ENCODE results near the gene RLN3. TPM values are rescaled to one million over a fixed set of nuclear protein-coding genes. Genes with fewer than 3 reads are reported as not detected.
A peak's percentile ranks its signal among the peaks of the same experiment; 100 is the strongest.

Gene RLN3
- total and polyA plus RNA-seq, 4 experiments from 2014 or later = 0.41 TPM; not detected in 3

DNA sequence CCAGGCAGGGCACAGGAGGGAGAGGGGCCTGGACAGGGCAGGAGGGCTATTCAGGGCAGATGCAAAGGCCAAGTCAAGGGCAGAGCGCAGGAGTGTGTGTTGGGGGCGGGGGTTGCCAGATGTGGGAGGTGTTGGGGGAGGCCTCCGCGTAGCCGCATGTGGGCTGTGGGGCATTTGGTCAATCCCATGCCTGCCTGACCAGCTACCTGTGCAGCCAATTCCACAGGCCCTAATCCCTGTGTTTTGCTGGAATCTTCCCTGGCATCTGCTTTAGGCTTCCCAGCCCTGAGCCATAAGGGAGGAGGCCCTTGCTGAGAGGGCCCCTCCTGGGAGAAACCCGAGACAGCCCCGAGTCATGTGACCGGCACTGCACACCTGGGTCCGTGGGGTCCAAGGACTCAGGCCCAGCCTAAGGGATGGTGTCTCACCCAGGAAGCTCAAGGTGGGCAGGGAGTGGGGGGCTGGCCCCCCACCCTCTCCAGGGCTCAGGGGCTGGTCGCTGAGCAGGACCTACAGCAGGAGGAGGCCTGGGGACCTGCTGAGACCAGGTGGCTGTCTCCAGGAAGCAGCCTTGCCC lies 42.1 kb upstream of the RLN3 start:
- peaks cover 17 to 19% of the 10 kb centered on the region in 2 donors for H3K36me3 Mint-ChIP-seq
- H3K36me3 ChIP-seq (ENCODE audit: insufficient read depth, low read length) = no peaks in the 10 kb centered on the region
- H3K27me3 Mint-ChIP-seq = no peaks in the 10 kb centered on the region
- no peaks in the 10 kb centered on the region for H3K9me3 Mint-ChIP-seq
- no peak for DNase-seq
- H3K4me1 ChIP-seq (ENCODE audit: insufficient read depth, low read length) = peaks cover 84% of the 10 kb centered on the region
- no peaks in the 10 kb centered on the region for H3K9me3 ChIP-seq (ENCODE audit: control insufficient read depth in 1 of 2, low read length in 2 of 2)
- POLR2A ChIA-PET (ENCODE audit: partially characterized antibody) = interaction anchor here (0.6 to 10.0 kb wide), 16 partner anchors 9 to 238 kb away, joined by 3 to 200 read pairs (median 6); partner anchors contain the start of genes DCAF15, IL27RA and RFX1
- CTCF ChIA-PET (ENCODE audit: partially characterized antibody) = interaction anchor here (0.8 to 6.7 kb wide), 7 partner anchors 16 to 73 kb away, joined by 3 to 43 read pairs (median 5); partner anchors contain the start of gene IL27RA
- H3K27me3 ChIP-seq (ENCODE audit: insufficient read depth, low read length) = no peaks in the 10 kb centered on the region
- peak overlapping the region; percentile 34 to 93 (median 80) for H3K4me3 Mint-ChIP-seq
- H3K4me3 ChIP-seq (ENCODE audit: low read length in 2 of 2) = peak overlapping the region; percentile 40 to 49
- peak overlapping the region; percentile 95 to 100 (median 98) for H3K27ac Mint-ChIP-seq
- H3K4me1 Mint-ChIP-seq = peaks cover 33 to 91% (median 63%) of the 10 kb centered on the region in 4 donors
- peak overlapping the region; percentile 95 for H3K27ac ChIP-seq (ENCODE audit: low read depth, low read length)
- intact Hi-C loops (cut with micrococcal nuclease) = loop anchor here (1.0 kb wide), 6 partner anchors 12 to 106 kb away; partner anchors contain the start of genes BRME1, CC2D1A, DCAF15 and RFX1

DNA sequence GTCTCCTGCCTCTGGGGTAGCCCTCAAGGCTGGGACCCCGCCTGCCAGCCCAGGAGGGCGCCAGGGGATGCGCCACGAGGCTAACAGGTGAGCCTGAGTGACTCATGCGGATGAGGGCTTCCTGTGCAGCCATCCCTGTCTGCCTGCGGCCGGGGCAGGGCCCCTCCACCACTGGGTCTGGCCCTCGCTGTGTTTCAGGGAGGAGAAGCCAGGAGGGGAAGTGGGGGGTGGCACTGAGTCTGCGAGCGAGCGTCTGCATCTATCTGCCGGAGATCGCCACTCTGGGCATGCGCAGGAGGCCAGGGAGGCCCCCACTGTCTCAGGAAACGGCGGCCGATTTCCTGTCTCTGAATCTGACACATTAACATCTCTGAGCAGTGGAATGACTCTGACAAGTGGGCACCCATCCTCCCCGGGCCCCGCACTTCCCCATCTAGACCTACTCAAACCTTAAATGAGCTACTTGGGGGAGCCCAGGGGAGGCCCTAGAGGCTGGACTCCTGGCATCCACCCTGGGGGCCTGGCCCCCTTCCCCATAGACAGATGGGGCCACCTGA lies 41.5 kb upstream of the RLN3 start:
- ChIA-PET CTCF (ENCODE audit: partially characterized antibody) (interaction anchor here (0.7 to 6.7 kb wide), 7 partner anchors 12 to 61 kb away, joined by 3 to 43 read pairs (median 5); partner anchors contain the start of genes IL27RA and RFX1), POLR2A (ENCODE audit: partially characterized antibody) (interaction anchor here (1.1 to 10.0 kb wide), 10 partner anchors 9 to 238 kb away, joined by 3 to 200 read pairs (median 12); partner anchors contain the start of genes DCAF15, IL27RA and RFX1)
- intact Hi-C loops (cut with micrococcal nuclease) = loop anchor here (1.0 kb wide), 6 partner anchors 12 to 106 kb away; partner anchors contain the start of genes BRME1, CC2D1A, DCAF15 and RFX1
- no peaks in the 10 kb centered on the region for H3K9me3 ChIP-seq (ENCODE audit: control insufficient read depth in 1 of 2, low read length in 2 of 2)
- Mint-ChIP-seq H3K36me3 (peaks cover 21 to 24% of the 10 kb centered on the region in 2 donors), H3K27me3 (no peaks in the 10 kb centered on the region), H3K27ac (peak overlapping the region; percentile 95 to 100 (median 98)), H3K4me3 (peak overlapping the region; percentile 69 to 93 (median 74)), H3K4me1 (peaks cover 35 to 93% (median 65%) of the 10 kb centered on the region in 4 donors), H3K9me3 (no peaks in the 10 kb centered on the region)
- H3K27me3 ChIP-seq (ENCODE audit: insufficient read depth, low read length) = no peaks in the 10 kb centered on the region
- H3K27ac ChIP-seq (ENCODE audit: low read depth, low read length) = peak overlapping the region; percentile 95
- peaks cover 84% of the 10 kb centered on the region for H3K4me1 ChIP-seq (ENCODE audit: insufficient read depth, low read length)
- H3K36me3 ChIP-seq (ENCODE audit: insufficient read depth, low read length) = no peaks in the 10 kb centered on the region
- DNase-seq = peak; percentile 96 to 100 (median 98)
- peak overlapping the region; percentile 43 to 49 for H3K4me3 ChIP-seq (ENCODE audit: low read length in 2 of 2)

DNA sequence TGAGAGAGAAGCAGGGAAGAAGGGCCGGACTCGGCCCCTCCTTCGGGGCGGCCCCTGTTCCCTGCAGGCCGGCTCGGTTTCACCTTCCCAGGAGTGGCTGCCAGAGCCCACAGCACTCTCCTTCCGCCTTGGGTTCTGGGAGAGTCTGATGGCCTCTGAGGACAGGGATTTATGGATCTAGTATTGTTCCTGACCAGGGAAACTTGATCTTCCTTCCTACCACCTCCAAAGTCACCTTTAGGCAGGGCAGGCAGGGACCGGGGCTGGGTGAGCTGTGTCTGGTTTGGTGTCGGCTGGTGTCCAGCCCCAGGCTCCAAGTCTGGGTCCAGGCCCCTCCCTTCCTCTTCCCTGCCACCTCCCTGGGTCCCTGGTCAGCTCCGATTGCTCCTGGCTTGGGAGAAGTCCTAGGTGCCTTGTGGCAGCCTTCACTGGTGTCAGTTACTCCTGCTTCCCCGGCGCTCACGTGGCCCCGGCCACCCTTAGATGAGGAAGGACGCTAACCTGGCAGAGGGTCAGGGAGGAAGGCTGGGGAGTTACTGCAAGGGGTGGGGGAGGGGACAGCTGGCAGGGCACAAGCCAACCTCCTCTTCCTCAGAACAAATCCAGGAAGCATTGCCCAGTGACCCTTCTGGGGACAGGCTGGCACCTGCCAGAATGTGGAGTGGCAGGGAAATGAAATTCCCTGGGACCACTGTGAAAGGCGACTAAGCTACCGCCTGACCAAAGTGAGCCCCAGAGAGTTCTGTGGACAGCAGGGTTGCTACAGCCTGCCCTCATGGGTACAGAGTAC lies 40.7 kb upstream of the RLN3 start:
- H3K27ac ChIP-seq (ENCODE audit: low read depth, low read length) = peak overlapping the region; percentile 95
- peaks cover 75% of the 10 kb centered on the region for H3K4me1 ChIP-seq (ENCODE audit: insufficient read depth, low read length)
- no peaks in the 10 kb centered on the region for H3K27me3 ChIP-seq (ENCODE audit: insufficient read depth, low read length)
- H3K9me3 Mint-ChIP-seq = no peaks in the 10 kb centered on the region
- no peak for DNase-seq
- H3K4me3 ChIP-seq (ENCODE audit: low read length in 2 of 2) = peak overlapping the region; percentile 43 to 49
- H3K36me3 Mint-ChIP-seq = peaks cover 24 to 26% of the 10 kb centered on the region in 2 donors
- peaks cover 37 to 90% (median 66%) of the 10 kb centered on the region in 4 donors for H3K4me1 Mint-ChIP-seq
- H3K4me3 Mint-ChIP-seq = peak overlapping the region; percentile 69 to 93 (median 74)
- ChIA-PET CTCF (ENCODE audit: partially characterized antibody) (interaction anchor here (0.7 to 6.7 kb wide), 6 partner anchors 11 to 361 kb away, joined by 3 to 43 read pairs (median 4); partner anchors contain the start of genes IL27RA and RFX1), POLR2A (ENCODE audit: partially characterized antibody) (interaction anchor here (1.2 to 10.0 kb wide), 8 partner anchors 9 to 70 kb away, joined by 3 to 200 read pairs (median 18); partner anchors contain the start of genes DCAF15, IL27RA and RFX1)
- intact Hi-C loops (cut with micrococcal nuclease) = no loop called here
- peaks cover 6% of the 10 kb centered on the region for H3K36me3 ChIP-seq (ENCODE audit: insufficient read depth, low read length)
- no peaks in the 10 kb centered on the region for H3K27me3 Mint-ChIP-seq
- no peaks in the 10 kb centered on the region for H3K9me3 ChIP-seq (ENCODE audit: control insufficient read depth in 1 of 2, low read length in 2 of 2)
- peak overlapping the region; percentile 95 to 100 (median 98) for H3K27ac Mint-ChIP-seq

DNA sequence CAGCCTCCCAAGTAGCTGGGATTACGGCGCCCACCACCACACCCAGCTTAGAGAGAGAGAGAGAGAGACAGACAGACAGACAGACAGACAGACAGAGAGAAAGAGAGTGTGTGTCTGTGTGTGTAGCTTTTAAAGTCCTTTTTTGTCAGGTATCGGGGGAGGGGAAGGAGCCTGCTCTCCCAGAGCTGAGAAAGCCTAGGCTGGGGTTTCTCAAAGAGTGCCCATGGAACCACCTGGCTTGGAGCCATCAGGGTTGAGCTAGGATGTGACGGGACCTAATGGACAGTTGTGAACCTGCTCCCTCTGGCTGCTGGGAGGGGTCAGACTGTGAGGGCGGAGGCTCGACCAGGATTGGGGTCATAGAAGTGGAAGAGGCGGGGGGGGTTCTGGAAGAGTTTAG lies 38.5 kb upstream of the RLN3 start:
- no peak for DNase-seq
- H3K27me3 ChIP-seq (ENCODE audit: insufficient read depth, low read length) = no peaks in the 10 kb centered on the region
- CTCF ChIA-PET (ENCODE audit: partially characterized antibody) = interaction anchor here (0.8 to 6.7 kb wide), 3 partner anchors 9 to 84 kb away, joined by 4 to 43 read pairs (median 4); no protein-coding TSS in a partner anchor
- no peaks in the 10 kb centered on the region for H3K9me3 ChIP-seq (ENCODE audit: control insufficient read depth in 1 of 2, low read length in 2 of 2)
- peaks cover 14% of the 10 kb centered on the region for H3K36me3 ChIP-seq (ENCODE audit: insufficient read depth, low read length)
- H3K9me3 Mint-ChIP-seq = no peaks in the 10 kb centered on the region
- H3K36me3 Mint-ChIP-seq = peaks cover 27 to 33% of the 10 kb centered on the region in 2 donors
- no peaks in the 10 kb centered on the region for H3K27me3 Mint-ChIP-seq
- POLR2A ChIA-PET (ENCODE audit: partially characterized antibody) = interaction anchor here (0.9 to 10.0 kb wide), 4 partner anchors 9 to 42 kb away, joined by 4 to 200 read pairs (median 78); partner anchors contain the start of genes DCAF15, IL27RA and RFX1
- H3K4me3 ChIP-seq (ENCODE audit: low read length in 2 of 2) = no peak overlapping the region
- H3K4me1 Mint-ChIP-seq = peaks cover 30 to 78% (median 50%) of the 10 kb centered on the region in 4 donors
- intact Hi-C loops (cut with micrococcal nuclease) = no loop called here
- no peak overlapping the region for H3K27ac ChIP-seq (ENCODE audit: low read depth, low read length)
- H3K4me1 ChIP-seq (ENCODE audit: insufficient read depth, low read length) = peaks cover 55% of the 10 kb centered on the region
- H3K4me3 Mint-ChIP-seq = no peak overlapping the region
- peak overlapping the region; percentile 82 to 98 (median 92) for H3K27ac Mint-ChIP-seq

DNA sequence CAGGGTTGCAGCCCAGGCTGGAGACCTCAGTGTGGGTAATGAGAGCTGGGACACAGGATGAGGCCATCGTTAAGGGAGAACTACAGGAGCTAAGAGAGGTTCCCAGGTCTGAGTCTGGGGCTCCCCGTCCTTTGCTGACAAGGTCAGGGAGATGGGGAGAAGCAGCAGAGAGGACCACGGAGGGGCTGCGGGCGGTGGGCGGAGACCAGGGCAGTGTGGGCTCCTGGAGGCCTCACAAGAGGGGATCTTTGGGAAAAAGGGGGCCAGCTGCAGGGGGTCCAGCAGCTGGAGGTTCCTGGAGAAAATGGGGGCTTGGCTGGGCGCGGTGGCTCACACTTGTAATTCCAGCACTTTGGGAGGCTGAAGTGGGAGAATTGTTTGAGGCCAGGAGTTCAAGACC lies 37.9 kb upstream of the RLN3 start:
- H3K4me3 Mint-ChIP-seq = no peak overlapping the region
- CTCF ChIA-PET (ENCODE audit: partially characterized antibody) = interaction anchor here (1.2 to 6.7 kb wide), 2 partner anchors 8 to 12 kb away, joined by 4 to 43 read pairs; no protein-coding TSS in a partner anchor
- intact Hi-C loops (cut with micrococcal nuclease) = no loop called here
- H3K27me3 ChIP-seq (ENCODE audit: insufficient read depth, low read length) = no peaks in the 10 kb centered on the region
- POLR2A ChIA-PET (ENCODE audit: partially characterized antibody) = interaction anchor here (0.6 to 10.0 kb wide), 4 partner anchors 14 to 42 kb away, joined by 3 to 200 read pairs (median 78); partner anchors contain the start of genes DCAF15, IL27RA and RFX1
- DNase-seq = no peak
- H3K27ac Mint-ChIP-seq = peak overlapping the region in 5 of 7 donors; percentile 25 to 98 (median 84)
- H3K9me3 Mint-ChIP-seq = no peaks in the 10 kb centered on the region
- no peak overlapping the region for H3K4me3 ChIP-seq (ENCODE audit: low read length in 2 of 2)
- no peaks in the 10 kb centered on the region for H3K27me3 Mint-ChIP-seq
- H3K9me3 ChIP-seq (ENCODE audit: control insufficient read depth in 1 of 2, low read length in 2 of 2) = no peaks in the 10 kb centered on the region
- H3K36me3 Mint-ChIP-seq = peaks cover 27 to 35% of the 10 kb centered on the region in 2 donors
- H3K36me3 ChIP-seq (ENCODE audit: insufficient read depth, low read length) = peaks cover 14% of the 10 kb centered on the region
- H3K27ac ChIP-seq (ENCODE audit: low read depth, low read length) = no peak overlapping the region
- H3K4me1 Mint-ChIP-seq = peaks cover 29 to 72% (median 46%) of the 10 kb centered on the region in 4 donors
- H3K4me1 ChIP-seq (ENCODE audit: insufficient read depth, low read length) = peaks cover 49% of the 10 kb centered on the region

DNA sequence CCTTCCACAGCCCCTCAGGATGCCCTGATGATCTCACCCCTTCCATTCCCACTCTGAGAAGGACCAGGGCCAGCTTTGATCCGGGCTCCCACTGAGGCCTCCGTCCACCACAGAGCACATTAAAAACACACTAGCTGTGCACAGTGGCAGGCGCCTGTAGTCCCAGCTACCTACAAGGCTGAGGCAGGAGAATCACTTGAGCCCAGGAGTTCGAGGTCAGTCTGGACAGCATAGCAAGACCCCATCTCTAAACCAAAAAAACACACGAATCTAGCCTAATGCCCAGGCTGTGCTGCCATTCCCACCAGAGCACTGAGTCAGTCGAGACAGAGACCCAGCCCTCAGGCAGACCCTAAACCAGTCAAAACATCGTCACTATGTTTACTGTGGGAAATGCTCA lies 35.9 kb upstream of the RLN3 start:
- Histone ChIP-seq H3K27ac (ENCODE audit: low read depth, low read length) (no peak overlapping the region), H3K4me1 (ENCODE audit: insufficient read depth, low read length) (peaks cover 30% of the 10 kb centered on the region), H3K4me3 (ENCODE audit: low read length in 2 of 2) (no peak overlapping the region), H3K27me3 (ENCODE audit: insufficient read depth, low read length) (no peaks in the 10 kb centered on the region), H3K9me3 (ENCODE audit: control insufficient read depth in 1 of 2, low read length in 2 of 2) (no peaks in the 10 kb centered on the region), H3K36me3 (ENCODE audit: insufficient read depth, low read length) (peaks cover 14% of the 10 kb centered on the region)
- Mint-ChIP-seq H3K4me3 (peak overlapping the region in 2 of 8 donors; percentile 4 to 39), H3K36me3 (peaks cover 27 to 35% of the 10 kb centered on the region in 2 donors), H3K27me3 (no peaks in the 10 kb centered on the region), H3K9me3 (no peaks in the 10 kb centered on the region), H3K4me1 (peaks cover 18 to 52% (median 31%) of the 10 kb centered on the region in 4 donors), H3K27ac (peak overlapping the region in 5 of 7 donors; percentile 10 to 80 (median 46))
- intact Hi-C loops (cut with micrococcal nuclease) = no loop called here
- ChIA-PET CTCF (ENCODE audit: partially characterized antibody) (interaction anchor here (1.1 kb wide), 2 partner anchors 11 to 58 kb away, joined by 3 read pairs; no protein-coding TSS in a partner anchor), POLR2A (ENCODE audit: partially characterized antibody) (interaction anchor here (2.1 to 2.6 kb wide), 2 partner anchors 12 to 14 kb away, joined by 8 to 21 read pairs; partner anchors contain the start of gene RFX1)
- DNase-seq = no peak

Measured in CD4-positive, alpha-beta memory T cell (primary cell).